Head of caudate nucleus (tissue), 42 donors: ENCODE data around the gene ANKEF1.

Source experiments
- DNase-seq, 42 donors: peaks; one replicate each; pipeline versions ENCODE4 v3.0.0 to v3.0.0-alpha.2; 2020 to 2021; ENCODE audit warnings: mixed read lengths in 7 of 42
- intact Hi-C: fragments of 100-400 bp; cut with DNase I; formaldehyde crosslinking; loops from one replicate; pipeline ENCODE4 v1.15.0; 2022

The ANKEF1 gene

GRCh38 chr20:10076126-10077080 lies 41.6 kb downstream of the ANKEF1 start:
- intact Hi-C loops = no loop called here
- no peak for DNase-seq

GRCh38 chr20:10077081-10077471 lies 42.3 kb downstream of the ANKEF1 start:
- DNase-seq = no peak
- intact Hi-C loops = no loop called here

GRCh38 chr20:10077886-10078285 lies 43.1 kb downstream of the ANKEF1 start:
- no peak for DNase-seq
- intact Hi-C loops = no loop called here

GRCh38 chr20:10078403-10078802 lies 43.6 kb downstream of the ANKEF1 start:
- intact Hi-C loops = no loop called here
- DNase-seq = no peak

GRCh38 chr20:10079964-10080363 lies 45.2 kb downstream of the ANKEF1 start:
- intact Hi-C loops = no loop called here

GRCh38 chr20:10080574-10080973 lies 45.8 kb downstream of the ANKEF1 start:
- intact Hi-C loops = no loop called here

More at GRCh38 chr20:10079964-10080363, 45.2 kb downstream of the ANKEF1 start:
- no peak for DNase-seq

GRCh38 chr20:10089871-10090587 lies 55.2 kb downstream of the ANKEF1 start:
- intact Hi-C loops = loop anchor here (5.0 kb wide), 1 partner anchor 108 kb away; no protein-coding TSS in a partner anchor
- no peak for DNase-seq

More at GRCh38 chr20:10080574-10080973, 45.8 kb downstream of the ANKEF1 start:
- DNase-seq = no peak

GRCh38 chr20:10090588-10091166 lies 55.9 kb downstream of the ANKEF1 start:
- peak in 41 of 42 donors; percentile 8 to 78 (median 47) for DNase-seq
- intact Hi-C loops = loop anchor here (5.0 kb wide), 1 partner anchor 108 kb away; no protein-coding TSS in a partner anchor

GRCh38 chr20:10093087-10093591 lies 58.4 kb downstream of the ANKEF1 start:
- no peak for DNase-seq
- intact Hi-C loops = loop anchor here (5.0 kb wide), 1 partner anchor 111 kb away; no protein-coding TSS in a partner anchor

- intact Hi-C loops = loop anchor here (5.0 kb wide), 1 partner anchor 112 kb away; no protein-coding TSS in a partner anchor
- DNase-seq = no peak
These were observed 59.9 kb downstream of the ANKEF1 start for GRCh38 chr20:10094566-10095173.

GRCh38 chr20:10096790-10097189 lies 62.0 kb downstream of the ANKEF1 start:
- intact Hi-C loops = no loop called here
- DNase-seq = no peak

- no peak for DNase-seq
These were observed 70.3 kb downstream of the ANKEF1 start for GRCh38 chr20:10105046-10105445.

More at GRCh38 chr20:10105046-10105445, 70.3 kb downstream of the ANKEF1 start:
- intact Hi-C loops = no loop called here
